ENCODE results near the gene SH3BGRL. TPM values are rescaled to one million over a fixed set of nuclear protein-coding genes. Genes with fewer than 3 reads are reported as not detected.
"Not testable (repeated sequence)": the region's sequence is repeated elsewhere in the genome, so short reads cannot be mapped to it uniquely, and the experiment has no call there.

The SH3BGRL gene
- total RNA-seq, 1 donor from 2014 or later: 25.6 TPM

DNA sequence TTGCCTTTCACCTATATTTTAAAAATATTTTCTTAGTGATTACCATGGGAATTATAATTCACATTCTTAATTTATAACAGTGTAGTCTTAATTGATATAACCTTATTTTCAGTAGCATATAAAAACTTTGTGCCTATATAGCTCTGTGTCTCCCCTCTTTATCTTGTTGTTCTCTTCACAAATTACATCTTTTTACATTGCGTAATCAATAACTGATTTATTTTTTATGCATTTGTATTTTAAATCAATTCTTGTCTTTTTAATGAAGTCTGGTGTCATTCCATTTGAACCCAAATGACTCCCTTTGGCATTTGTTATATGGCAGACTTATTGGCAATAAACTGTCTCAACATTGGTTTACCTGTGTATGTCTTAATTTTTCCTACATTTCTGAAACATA lies 137.0 kb downstream of the SH3BGRL start:
- ATAC-seq (no peak), DNase-seq (no peak)
- intact Hi-C loops (cut with micrococcal nuclease): no loop called here

DNA sequence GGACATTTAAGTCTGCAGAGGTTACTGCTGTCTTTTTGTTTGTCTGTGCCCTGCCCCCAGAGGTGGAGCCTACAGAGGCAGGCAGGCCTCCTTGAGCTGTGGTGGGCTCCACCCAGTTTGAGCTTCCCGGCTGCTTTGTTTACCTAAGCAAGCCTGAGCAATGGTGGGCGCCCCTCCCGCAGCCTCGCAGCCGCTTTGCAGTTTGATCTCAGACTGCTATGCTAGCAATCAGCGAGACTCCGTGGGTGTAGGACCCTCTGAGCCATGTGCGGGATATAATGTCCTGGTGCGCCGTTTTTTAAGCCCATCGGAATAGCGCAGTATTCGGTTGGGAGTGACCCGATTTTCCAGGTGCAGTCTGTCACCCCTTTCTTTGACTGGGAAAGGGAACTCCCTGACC lies 143.4 kb downstream of the SH3BGRL start:
- ATAC-seq; intact Hi-C loops (cut with micrococcal nuclease); DNase-seq: not testable (repeated sequence)

Other genes starting within 250 kb of the SH3BGRL start
- 2.3 TPM for gene HMGN5, start 189 bp upstream of the SH3BGRL start, total RNA-seq

All from left ventricle myocardium superior (tissue), 1 donor.